CD4-positive, alpha-beta T cell treated with Interleukin-4 for 1 hour (primary cell): ENCODE results near the gene KCNC4.

Source experiments
- DNase-seq, 2 donors: peaks; one replicate each; pipeline ENCODE4 v3.0.0-alpha.2; 2020 to 2022

Gene KCNC4

DNA sequence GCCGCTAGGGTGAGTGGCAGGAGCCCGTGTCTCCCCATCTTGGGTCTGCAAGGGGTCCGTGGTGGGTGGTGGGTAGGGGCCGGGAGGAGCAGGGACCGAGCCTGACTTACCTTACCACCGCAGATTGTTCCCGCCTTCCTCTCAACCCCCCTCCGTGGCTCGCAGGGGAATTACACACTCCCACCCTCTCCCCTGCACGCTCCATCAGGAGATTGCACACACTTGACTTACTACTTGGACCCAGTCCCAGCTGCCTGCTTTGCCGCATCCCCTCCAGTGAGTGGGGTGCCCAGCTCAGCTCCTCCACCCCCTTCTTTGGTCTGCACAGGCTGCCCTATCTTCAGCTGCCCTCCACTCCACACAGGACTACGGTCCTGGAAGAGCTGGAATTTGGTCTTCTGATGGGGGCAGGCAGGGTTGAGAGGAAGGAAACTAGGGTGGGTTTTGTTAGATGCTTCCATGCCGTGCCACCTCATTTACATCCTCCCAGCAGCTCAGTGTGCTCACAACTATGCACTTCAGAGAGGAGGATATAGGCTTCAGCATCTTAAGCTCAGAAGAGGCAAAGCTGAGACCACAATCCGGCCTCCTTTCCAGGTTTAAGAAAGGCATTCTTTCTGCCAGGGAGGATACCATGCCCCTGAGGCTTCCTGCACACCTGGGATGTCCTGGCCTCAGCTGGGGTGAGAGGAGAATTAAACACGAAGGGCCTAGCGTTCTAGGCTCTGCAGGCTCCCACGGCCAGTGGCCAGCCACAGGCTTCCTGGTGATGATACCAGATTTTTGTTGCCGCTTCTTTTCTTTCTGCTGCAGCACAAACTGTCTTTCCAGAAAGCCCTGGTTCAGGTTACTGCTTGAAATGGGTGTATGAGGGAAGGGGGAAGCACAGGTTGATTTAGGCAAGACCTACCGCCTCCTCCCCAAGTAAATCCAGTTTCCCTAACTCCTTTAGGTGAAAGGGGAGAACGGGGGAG is 2.3 kb downstream of the KCNC4 start:
- no peak for DNase-seq

GRCh38 chr1:110213143-110213540 is 3.0 kb downstream of the KCNC4 start:
- DNase-seq, result no peak

DNA sequence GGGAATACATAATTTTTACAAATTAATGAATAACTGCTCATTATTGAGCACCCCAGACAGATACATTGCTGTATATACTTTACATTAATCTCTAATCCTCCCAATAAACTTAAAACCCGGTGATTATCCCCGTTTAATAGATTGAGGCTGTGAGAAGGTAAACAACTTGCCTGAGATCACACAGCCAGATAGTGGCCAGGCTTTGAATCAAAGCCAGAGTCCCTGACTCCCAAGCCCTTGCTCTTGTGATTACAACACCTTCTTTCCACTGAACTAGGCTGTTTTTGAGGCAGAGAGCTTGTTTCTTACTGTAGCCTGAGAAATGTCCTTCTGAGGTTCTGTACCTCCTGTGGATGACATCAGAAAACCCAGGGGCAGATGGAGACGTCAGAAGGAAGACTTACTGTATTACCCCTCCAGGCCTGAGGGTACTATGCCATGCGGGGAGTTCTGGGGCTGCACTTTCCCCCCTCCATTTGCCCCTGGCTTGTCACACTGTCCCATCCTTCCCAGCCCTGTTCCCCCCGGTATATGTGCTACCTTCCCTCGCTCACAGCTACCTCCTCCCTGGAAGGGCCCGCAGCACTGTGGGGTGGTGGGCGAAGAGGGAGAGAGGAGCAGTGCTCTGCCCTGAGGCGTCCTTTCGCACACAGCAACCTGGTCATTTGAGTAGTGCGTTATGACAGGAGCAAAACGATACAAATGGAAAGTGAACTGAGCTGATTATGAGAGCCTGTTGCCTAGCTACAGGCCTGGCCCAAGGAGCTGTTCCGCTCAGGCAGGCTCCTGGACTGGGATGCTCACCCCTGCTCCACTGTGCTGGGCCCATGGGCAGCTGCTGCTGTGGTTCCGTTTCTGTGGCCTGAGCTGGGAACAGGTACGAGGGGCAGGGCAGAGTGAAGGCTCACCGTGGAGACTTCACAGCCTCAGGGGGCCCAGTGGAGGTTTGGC is 4.6 kb downstream of the KCNC4 start:
- DNase-seq, result no peak

GRCh38 chr1:110215621-110216515 is 5.8 kb downstream of the KCNC4 start:
- DNase-seq, result no peak

GRCh38 chr1:110216844-110217444 is 6.8 kb downstream of the KCNC4 start:
- DNase-seq, result no peak

GRCh38 chr1:110218137-110218536 is 8.0 kb downstream of the KCNC4 start:
- DNase-seq, result no peak

GRCh38 chr1:110218739-110219138 is 8.6 kb downstream of the KCNC4 start:
- no peak for DNase-seq

DNA sequence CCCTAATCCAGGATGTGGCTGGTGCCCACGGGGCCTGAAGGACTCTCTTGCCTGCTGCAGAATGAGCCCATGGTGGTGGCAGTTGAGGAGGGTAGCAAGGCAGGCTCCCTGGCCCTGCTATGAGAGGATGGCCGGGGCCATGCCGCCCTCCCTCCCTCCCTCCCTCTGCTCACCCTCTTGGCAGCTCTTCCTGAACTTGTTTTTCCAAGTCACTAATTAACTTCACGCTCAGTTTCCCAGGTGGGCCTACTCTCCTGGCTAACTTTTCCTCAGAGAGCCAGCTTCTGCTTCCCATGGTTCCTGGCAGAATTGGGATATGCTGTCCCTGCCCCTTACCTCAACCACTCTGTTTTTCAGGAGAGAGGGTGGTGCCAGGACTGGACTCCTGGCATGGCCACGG is 10.2 kb downstream of the KCNC4 start:
- no peak for DNase-seq

DNA sequence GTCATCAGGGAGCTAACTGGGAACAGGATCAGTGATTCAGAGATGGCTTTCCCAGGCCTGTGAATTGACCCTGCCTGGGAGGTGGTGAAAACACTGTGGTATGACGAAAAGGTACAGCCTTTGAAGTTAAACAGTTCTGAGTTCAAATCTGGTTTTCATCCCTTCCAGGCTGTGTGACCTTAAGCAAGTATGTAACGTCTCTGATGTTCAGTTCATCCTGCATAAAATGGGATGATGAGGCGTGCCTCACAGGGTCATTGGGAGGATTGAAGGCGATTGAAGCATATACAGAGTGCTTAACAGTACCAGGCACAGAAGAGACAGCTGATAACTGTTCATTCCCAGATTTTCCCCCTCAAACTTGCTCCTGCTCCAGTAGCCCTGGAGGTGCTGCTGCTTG is 11.0 kb downstream of the KCNC4 start:
- DNase-seq, result no peak

DNA sequence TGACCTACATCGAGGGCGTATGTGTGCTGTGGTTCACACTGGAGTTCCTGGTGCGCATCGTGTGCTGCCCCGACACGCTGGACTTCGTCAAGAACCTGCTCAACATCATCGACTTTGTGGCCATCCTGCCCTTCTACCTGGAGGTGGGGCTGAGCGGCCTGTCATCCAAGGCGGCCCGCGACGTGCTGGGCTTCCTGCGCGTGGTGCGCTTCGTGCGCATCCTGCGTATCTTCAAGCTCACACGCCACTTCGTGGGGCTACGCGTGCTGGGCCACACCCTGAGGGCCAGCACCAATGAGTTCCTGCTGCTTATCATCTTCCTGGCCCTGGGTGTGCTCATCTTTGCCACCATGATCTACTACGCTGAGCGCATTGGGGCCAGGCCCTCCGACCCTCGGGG is 13.0 kb downstream of the KCNC4 start:
- no peak for DNase-seq

DNA sequence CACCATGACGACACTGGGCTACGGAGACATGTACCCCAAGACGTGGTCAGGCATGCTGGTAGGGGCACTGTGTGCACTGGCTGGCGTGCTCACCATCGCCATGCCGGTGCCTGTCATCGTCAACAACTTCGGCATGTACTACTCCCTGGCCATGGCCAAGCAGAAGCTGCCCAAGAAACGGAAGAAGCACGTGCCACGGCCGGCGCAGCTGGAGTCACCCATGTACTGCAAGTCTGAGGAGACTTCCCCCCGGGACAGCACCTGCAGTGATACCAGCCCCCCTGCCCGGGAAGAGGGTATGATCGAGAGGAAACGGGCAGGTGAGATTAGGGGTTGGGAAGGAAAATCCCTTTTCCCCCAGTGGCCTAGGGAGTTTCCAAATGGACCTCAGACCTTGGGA is 13.5 kb downstream of the KCNC4 start:
- DNase-seq, result no peak

DNA sequence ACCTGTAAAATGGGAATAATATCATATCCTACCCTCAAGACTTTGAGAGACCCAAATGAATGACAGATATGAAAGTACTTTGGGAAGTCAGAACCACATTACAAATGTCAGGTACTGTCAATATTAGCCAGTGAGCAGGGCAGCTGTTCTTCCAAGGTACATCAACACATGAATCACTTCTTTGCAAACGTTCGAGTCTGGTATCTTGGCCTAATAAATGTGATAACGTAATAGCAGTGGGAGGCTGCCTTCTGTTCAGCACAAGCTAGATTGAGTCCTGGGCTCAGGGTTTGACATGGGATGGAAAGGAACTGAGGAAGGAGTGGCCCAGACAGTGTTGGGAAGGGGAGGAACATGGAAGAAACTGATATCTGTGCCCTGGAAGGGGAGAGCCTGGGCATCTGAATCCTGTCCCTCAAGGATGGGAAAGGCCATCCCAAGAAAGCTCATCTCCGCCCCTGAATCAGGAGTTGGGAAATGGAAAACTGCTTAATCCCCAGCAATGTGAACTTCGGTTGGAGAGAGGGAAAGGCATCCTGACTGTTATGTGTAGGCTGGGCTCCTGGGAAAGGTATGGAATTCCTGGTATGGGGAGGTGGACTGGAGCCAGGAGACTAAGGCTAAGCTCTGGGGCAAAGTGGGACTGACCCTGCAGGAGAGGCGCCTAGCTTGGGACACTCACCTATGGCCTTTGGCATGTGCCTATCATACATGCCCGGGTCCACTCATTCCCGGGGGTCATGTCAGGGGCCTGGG is 14.3 kb downstream of the KCNC4 start:
- DNase-seq, result no peak

- DNase-seq, result no peak
These were observed 15.1 kb downstream of the KCNC4 start for GRCh38 chr1:110225212-110225611.

DNA sequence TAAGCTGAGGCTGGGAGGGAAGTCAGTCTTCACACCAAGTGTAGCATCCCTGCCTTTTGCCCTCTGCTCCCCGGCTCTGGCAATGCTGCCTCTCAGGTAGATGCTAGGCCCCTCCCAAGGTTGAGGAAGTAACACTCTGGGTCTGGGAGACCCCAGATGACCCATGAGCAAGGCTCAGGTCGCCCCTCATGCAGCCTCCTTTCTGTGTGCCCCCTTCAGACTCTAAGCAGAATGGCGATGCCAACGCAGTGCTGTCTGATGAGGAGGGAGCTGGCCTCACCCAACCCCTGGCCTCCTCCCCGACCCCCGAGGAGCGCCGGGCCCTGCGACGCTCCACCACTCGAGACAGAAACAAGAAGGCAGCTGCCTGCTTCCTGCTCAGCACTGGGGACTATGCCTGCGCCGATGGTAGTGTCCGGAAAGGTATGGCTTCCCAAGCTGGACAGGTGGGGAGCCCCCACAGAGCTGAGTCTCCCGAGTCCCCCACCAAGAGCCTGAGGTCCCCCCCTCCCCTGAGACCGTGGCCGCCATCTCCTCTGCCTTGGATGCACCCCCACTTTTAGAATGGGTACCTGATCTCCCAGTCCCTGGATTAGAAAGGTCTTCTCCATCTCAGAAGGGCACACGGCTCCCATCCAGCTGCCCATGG is 15.8 kb downstream of the KCNC4 start:
- DNase-seq, result no peak

- no peak for DNase-seq
These were observed 17.7 kb downstream of the KCNC4 start for GRCh38 chr1:110227774-110228173.

- DNase-seq, result no peak
These were observed 18.3 kb downstream of the KCNC4 start for GRCh38 chr1:110228381-110228780.

DNA sequence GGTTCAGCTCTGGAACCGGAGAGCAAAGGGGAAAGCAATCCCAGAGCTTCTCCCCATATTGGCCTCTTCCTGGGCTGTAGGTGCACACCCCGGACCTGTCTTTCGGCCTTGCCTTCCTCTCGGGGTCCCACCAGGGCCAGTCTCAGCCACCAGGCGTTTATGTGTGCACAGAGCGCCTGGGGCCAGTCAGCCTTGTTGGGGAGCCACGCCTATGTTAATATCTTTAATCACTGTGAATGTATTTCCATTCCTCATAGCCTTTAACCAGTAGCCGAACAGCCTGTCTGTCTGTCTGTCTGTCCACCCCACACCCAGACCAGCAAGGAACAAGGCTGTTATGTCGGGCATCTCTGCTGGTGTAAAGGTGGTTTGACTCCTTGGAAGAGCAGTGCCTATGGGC is 18.8 kb downstream of the KCNC4 start:
- no peak for DNase-seq

- no peak for DNase-seq
These were observed 19.4 kb downstream of the KCNC4 start for GRCh38 chr1:110229348-110230001.

DNA sequence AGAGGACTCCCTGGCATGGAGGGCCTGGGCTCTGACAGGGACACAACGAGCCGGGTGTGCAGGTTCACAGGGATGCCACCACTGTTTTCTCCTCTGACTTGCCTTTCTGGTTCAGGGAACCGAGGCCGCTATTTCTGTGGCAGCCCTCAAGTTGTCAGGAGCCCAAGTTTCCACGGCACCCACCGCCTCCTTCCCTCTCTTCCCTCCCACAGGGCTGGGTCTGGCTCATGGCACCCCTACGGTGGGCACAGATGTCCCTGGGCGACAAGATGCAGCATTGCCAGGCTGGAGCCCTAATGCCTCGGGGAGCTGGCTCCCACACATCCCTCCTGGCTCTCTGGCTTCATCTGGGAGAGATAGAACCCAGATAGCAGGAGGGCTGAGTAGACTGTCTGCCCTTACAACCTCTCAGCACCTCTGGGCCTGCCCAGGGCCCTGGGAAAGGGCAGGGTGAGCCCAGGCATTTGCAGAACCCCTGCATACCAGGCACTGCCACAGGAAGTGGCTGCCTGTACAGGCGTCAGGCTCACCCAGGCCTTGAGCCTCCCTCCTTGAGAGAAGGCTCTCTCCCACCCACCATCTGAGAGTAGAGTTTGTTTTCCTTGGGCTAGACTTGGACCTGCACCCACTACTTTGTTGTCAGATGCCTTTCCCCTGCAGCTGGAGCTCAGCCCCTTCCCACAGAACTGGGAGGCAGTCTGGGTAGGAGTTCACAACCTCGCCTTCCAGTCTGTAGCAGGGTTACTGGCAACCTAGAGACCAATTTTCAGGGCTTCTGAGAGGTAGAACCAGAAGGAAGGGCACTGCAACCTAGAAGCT is 20.5 kb downstream of the KCNC4 start:
- no peak for DNase-seq
